GM12878 (cell line): ENCODE measurements around the gene DCAF11. TPM values are rescaled to one million over a fixed set of nuclear protein-coding genes. Genes with fewer than 3 reads are reported as not detected.

Experiments used
- ATAC-seq: fragments of 200-7000 bp; cut with Tn5 transposase; 3 replicates; pipeline ENCODE4 v1.9.1; 2020; ENCODE audit warnings: mild to moderate bottlenecking, moderate library complexity
- BruUV-seq: library from RNA; stranded (reverse); fragments of 400-500 nt; replicated peaks from 2 replicates; lab custom pipeline; 2021; lab: Mats Ljungman, UMichigan
- CTCF ChIA-PET: fragments of 300-600 bp; sonication (Branson Sonifier 250); formaldehyde crosslinking; extraction: SDS; loops from one replicate; lab custom pipeline; 2021; ENCODE audit warnings: inconsistent platforms; lab: Yijun Ruan, JAX
- POLR2A ChIA-PET: fragments of 350-600 bp; formaldehyde crosslinking; extraction: SDS; loops from one replicate; lab custom pipeline; 2021; ENCODE audit warnings: inconsistent platforms; lab: Charles Lee
- RAD21 ChIA-PET: fragments of 300-600 bp; sonication (Branson Sonifier 250); formaldehyde crosslinking; loops from one replicate; lab custom pipeline; 2023; ENCODE audit warnings: antibody characterized with exemption; ENCODE audit not compliant: unreplicated experiment; lab: Charles Lee
- SMC1A ChIA-PET: fragments of 300-600 bp; sonication (Branson Sonifier 250); formaldehyde crosslinking; loops from one replicate; lab custom pipeline; 2023; ENCODE audit not compliant: unreplicated experiment, uncharacterized antibody; lab: Charles Lee
- DNase-seq: peaks from one replicate; pipeline ENCODE4 v3.0.0-alpha.2; 2011; ENCODE audit warnings: low read depth, low spot score
- FAIRE-seq: peaks from 3 replicates; lab custom pipeline; 2011; peaks lifted over from hg19 to GRCh38; lab: Jason Lieb, UNC
- H2AFZ ChIP-seq: 2 replicates; pipeline ENCODE4 v1.6.0; 2011; ENCODE audit warnings: low read depth, low read length, control low read depth; ENCODE audit not compliant: control insufficient read depth
- H3K27ac ChIP-seq: 2 replicates; pipeline ENCODE4 v1.5.1; 2011; ENCODE audit warnings: control low read depth; ENCODE audit not compliant: control insufficient read depth, insufficient read depth
- H3K27me3 ChIP-seq, 2 experiments: replicated peaks in 1 of 2; 2 replicates each; pipeline versions ENCODE4 v1.6.0 to v1.6.1; 2011; ENCODE audit warnings: low read length in 1 of 2; ENCODE audit not compliant: control insufficient read depth in 2 of 2, insufficient read depth in 2 of 2
- H3K36me3 ChIP-seq, 2 experiments: 2 replicates each; pipeline ENCODE4 v1.5.1; 2011; ENCODE audit warnings: low read length in 1 of 2; ENCODE audit not compliant: control insufficient read depth in 2 of 2, insufficient read depth in 2 of 2
- H3K4me1 ChIP-seq: 2 replicates; pipeline ENCODE4 v1.6.1; 2011; ENCODE audit warnings: mild to moderate bottlenecking, low read length, moderate library complexity, mixed read lengths; ENCODE audit not compliant: control insufficient read depth, insufficient read depth
- H3K4me2 ChIP-seq: 2 replicates; pipeline ENCODE4 v1.6.0; 2011; ENCODE audit warnings: control low read depth; ENCODE audit not compliant: control insufficient read depth, insufficient read depth
- H3K4me3 ChIP-seq: fragments of 200-600 bp; sonication (generic); 2 replicates; pipeline ENCODE4 v1.5.1; 2016
- H3K79me2 ChIP-seq: 2 replicates; pipeline ENCODE4 v1.6.0; 2011; ENCODE audit warnings: low read length; ENCODE audit not compliant: control insufficient read depth, insufficient read depth
- H3K9ac ChIP-seq: 2 replicates; pipeline ENCODE4 v1.8.0; 2011; ENCODE audit warnings: low read length, control low read depth, mixed read lengths; ENCODE audit not compliant: control insufficient read depth, insufficient read depth
- H3K9me3 ChIP-seq: replicated peaks from 3 replicates; pipeline ENCODE4 v1.5.1; 2011; ENCODE audit warnings: mild to moderate bottlenecking, low read length; ENCODE audit not compliant: control insufficient read depth, insufficient read depth
- H4K20me1 ChIP-seq: 2 replicates; pipeline ENCODE4 v1.6.0; 2011; ENCODE audit not compliant: control insufficient read depth, insufficient read depth
- EZH2 ChIP-seq: IDR thresholded peaks from 2 replicates; pipeline ENCODE4 v1.6.1; 2012; ENCODE audit warnings: low read depth, mild to moderate bottlenecking, control low read depth, inconsistent platforms, low read length, borderline replicate concordance; ENCODE audit not compliant: control insufficient read depth
- MTA2 ChIP-seq: fragments of 450-650 bp; IDR thresholded peaks from 2 replicates; pipeline ENCODE4 v1.6.1; 2016; ENCODE audit warnings: low read depth, mild to moderate bottlenecking, moderate library complexity
- NFIC ChIP-seq: IDR thresholded peaks from 2 replicates; pipeline ENCODE4 v1.6.1; 2012; ENCODE audit warnings: low read depth, mild to moderate bottlenecking, inconsistent platforms, low read length, moderate library complexity
- POLR2A ChIP-seq: IDR thresholded peaks from 2 replicates; pipeline ENCODE4 v1.6.1; 2011; ENCODE audit warnings: low read depth, mild to moderate bottlenecking, low read length
- POLR2AphosphoS2 ChIP-seq: IDR thresholded peaks from 2 replicates; pipeline ENCODE4 v1.6.1; 2011; ENCODE audit warnings: low read depth, mild to moderate bottlenecking, low read length, improper control_type of control experiment, moderate library complexity
- POLR2AphosphoS5 ChIP-seq: IDR thresholded peaks from 2 replicates; pipeline ENCODE4 v1.6.1; 2011; ENCODE audit warnings: mild to moderate bottlenecking, low read length, inconsistent platforms
- TARDBP ChIP-seq: IDR thresholded peaks from 2 replicates; pipeline ENCODE4 v1.6.1; 2016; ENCODE audit warnings: borderline replicate concordance
- WGBS: methylation state at CpG from one replicate; pipeline ENCODE4 v1.1.6; 2016; ENCODE audit warnings: low lambda C conversion rate; ENCODE audit not compliant: insufficient replicate concordance, insufficient coverage; ENCODE audit errors: missing lambda C conversion rate; 5-methylcytosine and 5-hydroxymethylcytosine counted together
- in situ Hi-C: fragments of 300-500 bp; cut with MboI; formaldehyde crosslinking; loops from 9 replicates; pipeline ENCODE4 v1.14.3; 2018; ENCODE audit warnings: mixed read lengths
- intact Hi-C: fragments of 100-400 bp; cut with micrococcal nuclease; formaldehyde crosslinking; loops from one replicate; pipeline ENCODE4 v1.14.2; 2022; ENCODE audit not compliant: unreplicated experiment
- polyA plus RNA-seq, 11 experiments: library from polyadenylated mRNA; depleted of rRNA in 4 of 11; unstranded in 6 of 11; stranded (reverse) in 5 of 11; fragments of >200 nt; fragmentation: Nextera tagmentation in 4 of 11; fragmentation: Illumina TruSeq in 1 of 11; extraction: Ambion mirVana in 4 of 11; extraction: Trizol in 1 of 11; gene quantifications; 1 replicate in 1 of 11; 2 replicates in 10 of 11; pipeline versions ENCODE4 v1.2.1 to v1.2.3, GENCODE V29; 2011 to 2016; ENCODE audit warnings: inconsistent platforms in 2 of 11, missing spikeins in 2 of 11, low read depth in 1 of 11
- total RNA-seq, 4 experiments: library from RNA; depleted of rRNA in 3 of 4; stranded (reverse); fragments of >200 nt in 3 of 4; fragmentation: Illumina TruSeq in 1 of 4; extraction: Trizol in 1 of 4; gene quantifications; 2 replicates each; pipeline versions ENCODE4 v1.2.1 to v1.2.3, GENCODE V29; 2013 to 2021
- TF ChIP-seq, protein P1 (sequence below): IDR thresholded peaks from 2 replicates; pipeline ENCODE4 v1.6.1; 2011; ENCODE audit warnings: low read depth, low read length, improper control_type of control experiment, borderline replicate concordance

DCAF11 gene
- total and polyA plus RNA-seq, 10 of the 15 experiments (the other 5 are each of a cell fraction or from before 2014, with no cell fraction given) = 13.4 to 91.2 (median 68.7) TPM

DNA sequence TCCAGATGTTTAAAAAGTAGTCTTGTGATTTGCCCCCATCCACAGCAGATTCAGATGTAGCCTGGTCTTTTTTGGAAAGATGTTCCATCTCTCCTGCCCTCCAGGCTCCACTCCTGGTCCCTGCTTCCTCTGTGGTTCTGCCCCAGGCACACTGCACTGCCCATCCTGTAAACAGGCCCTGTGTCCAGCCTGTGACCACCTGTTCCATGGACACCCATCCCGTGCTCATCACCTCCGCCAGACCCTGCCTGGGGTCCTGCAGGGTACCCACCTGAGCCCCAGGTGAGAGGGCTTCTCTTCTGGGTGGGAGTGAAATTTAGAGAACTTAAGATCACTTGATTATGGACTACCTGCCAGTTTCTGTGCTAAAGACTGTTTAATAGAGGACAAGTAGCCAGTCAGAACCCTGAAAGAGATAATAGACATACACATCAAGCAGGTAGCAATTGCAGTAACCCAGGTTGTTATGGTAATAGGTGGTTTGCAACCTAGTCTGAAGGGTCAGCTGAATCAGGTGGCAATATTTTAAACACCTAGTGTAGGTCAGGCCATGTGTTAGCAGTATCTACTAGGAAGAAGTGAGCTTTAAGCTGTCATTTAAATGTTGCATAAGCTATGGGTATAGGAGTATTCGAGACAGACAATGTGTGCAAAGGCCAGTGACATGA lies 34.9 kb downstream of the DCAF11 start:
- DNase-seq (no peak), FAIRE-seq (no peak), ATAC-seq (no peak)
- H3K9ac ChIP-seq = no peak overlapping the region
- H3K79me2 ChIP-seq = peaks cover 49% of the 10 kb centered on the region
- no peak for TF ChIP-seq MTA2
- no peak for TF ChIP-seq POLR2AphosphoS2
- no peak for TF ChIP-seq TARDBP
- TF ChIP-seq POLR2AphosphoS5 = peak; percentile 32; the same call in 1 of the 2 replicates
- no peak for TF ChIP-seq NFIC
- no peak for TF ChIP-seq POLR2A
- TF ChIP-seq, protein P1, sequence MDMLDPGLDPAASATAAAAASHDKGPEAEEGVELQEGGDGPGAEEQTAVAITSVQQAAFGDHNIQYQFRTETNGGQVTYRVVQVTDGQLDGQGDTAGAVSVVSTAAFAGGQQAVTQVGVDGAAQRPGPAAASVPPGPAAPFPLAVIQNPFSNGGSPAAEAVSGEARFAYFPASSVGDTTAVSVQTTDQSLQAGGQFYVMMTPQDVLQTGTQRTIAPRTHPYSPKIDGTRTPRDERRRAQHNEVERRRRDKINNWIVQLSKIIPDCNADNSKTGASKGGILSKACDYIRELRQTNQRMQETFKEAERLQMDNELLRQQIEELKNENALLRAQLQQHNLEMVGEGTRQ = no peak
- no peak for TF ChIP-seq EZH2
- RAD21 ChIA-PET = interaction anchor here (0.8 to 3.8 kb wide), 4 partner anchors 12 to 35 kb away, joined by 3 to 37 read pairs (median 3); partner anchors contain the start of genes DCAF11, IRF9, NRL and PSME1
- no peak overlapping the region for H2AFZ ChIP-seq
- H3K27ac ChIP-seq = no peak overlapping the region
- WGBS = 96% methylated on average over 3 of the region's 3 CpGs
- CTCF ChIA-PET = interaction anchor here (1.1 to 8.2 kb wide), 4 partner anchors 9 to 92 kb away, joined by 3 to 63 read pairs (median 6); partner anchors contain the start of gene IRF9
- no peaks in the 10 kb centered on the region; the same call in 2 of the 3 replicates for H3K9me3 ChIP-seq
- peak overlapping the region; percentile 23; the same call in 1 of the 2 replicates for H3K4me2 ChIP-seq
- in situ Hi-C loops = no loop called here
- H4K20me1 ChIP-seq = no peaks in the 10 kb centered on the region
- SMC1A ChIA-PET = interaction anchor here (1.0 to 4.8 kb wide), 7 partner anchors 12 to 63 kb away, joined by 3 to 54 read pairs (median 7); partner anchors contain the start of genes DCAF11, IRF9 and NRL
- peaks cover 18 to 24% of the 10 kb centered on the region in 2 experiments; a peak in 3 of 4 replicates for H3K36me3 ChIP-seq
- POLR2A ChIA-PET = interaction anchor here (0.6 to 5.8 kb wide), 7 partner anchors 8 to 1087 kb away, joined by 3 to 99 read pairs (median 21); partner anchors contain the start of genes DCAF11, EMC9, IRF9 and NRL
- intact Hi-C loops = loop anchor here (5.0 kb wide), 1 partner anchor 148 kb away; the partner anchor contains the start of genes DHRS1 and NOP9
- H3K27me3 ChIP-seq = no peaks in the 10 kb centered on the region
- H3K4me3 ChIP-seq = peak overlapping the region; percentile 82; the same call in 1 of the 2 replicates
- peaks cover 4% of the 10 kb centered on the region; the same call in 1 of the 2 replicates for H3K4me1 ChIP-seq
- BruUV-seq = no TSS peak
